Endothelial cell of umbilical vein (primary cell): ENCODE measurements around the gene AATF.

Experiments used
- EZH2 ChIP-seq: IDR thresholded peaks from 2 replicates; pipeline ENCODE4 v1.6.1; 2012; ENCODE audit warnings: borderline replicate concordance, low read depth, mild to moderate bottlenecking, moderate library complexity, low read length, inconsistent platforms; ENCODE audit not compliant: severe bottlenecking
- POLR2A ChIP-seq: IDR thresholded peaks from 2 replicates; pipeline ENCODE4 v1.6.1; 2012; ENCODE audit warnings: low read depth, mild to moderate bottlenecking, control low read depth, low read length
- TF ChIP-seq, protein P1 (sequence below), 2 donors: IDR thresholded peaks; 1 replicate in 1 of 2; 2 replicates in 1 of 2; pipeline ENCODE4 v1.5.1; 2011; ENCODE audit warnings: low read length in 2 of 2, mild to moderate bottlenecking in 2 of 2, moderate library complexity in 2 of 2, control low read depth in 1 of 2, inconsistent platforms in 1 of 2, low read depth in 1 of 2; ENCODE audit not compliant: insufficient read depth in 1 of 2; ENCODE audit errors: extremely low read depth in 1 of 2

- TF ChIP-seq, protein P1, sequence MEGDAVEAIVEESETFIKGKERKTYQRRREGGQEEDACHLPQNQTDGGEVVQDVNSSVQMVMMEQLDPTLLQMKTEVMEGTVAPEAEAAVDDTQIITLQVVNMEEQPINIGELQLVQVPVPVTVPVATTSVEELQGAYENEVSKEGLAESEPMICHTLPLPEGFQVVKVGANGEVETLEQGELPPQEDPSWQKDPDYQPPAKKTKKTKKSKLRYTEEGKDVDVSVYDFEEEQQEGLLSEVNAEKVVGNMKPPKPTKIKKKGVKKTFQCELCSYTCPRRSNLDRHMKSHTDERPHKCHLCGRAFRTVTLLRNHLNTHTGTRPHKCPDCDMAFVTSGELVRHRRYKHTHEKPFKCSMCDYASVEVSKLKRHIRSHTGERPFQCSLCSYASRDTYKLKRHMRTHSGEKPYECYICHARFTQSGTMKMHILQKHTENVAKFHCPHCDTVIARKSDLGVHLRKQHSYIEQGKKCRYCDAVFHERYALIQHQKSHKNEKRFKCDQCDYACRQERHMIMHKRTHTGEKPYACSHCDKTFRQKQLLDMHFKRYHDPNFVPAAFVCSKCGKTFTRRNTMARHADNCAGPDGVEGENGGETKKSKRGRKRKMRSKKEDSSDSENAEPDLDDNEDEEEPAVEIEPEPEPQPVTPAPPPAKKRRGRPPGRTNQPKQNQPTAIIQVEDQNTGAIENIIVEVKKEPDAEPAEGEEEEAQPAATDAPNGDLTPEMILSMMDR (IDR thresholded peaks at IDR 0.05; ENCODE audit: extremely low read depth in 1 of 2, insufficient read depth in 1 of 2, low read depth in 1 of 2, low read length in 2 of 2), result no peak
- no peak for TF ChIP-seq POLR2A
- no peak for TF ChIP-seq EZH2
Measured at GRCh38 chr17:37025847-37026530, 77.2 kb downstream of the AATF start.
